ENCODE measurements around the gene ADAMTS19.
A peak's percentile ranks its signal among the peaks of the same experiment; 100 is the strongest.

ADAMTS19 gene

DNA sequence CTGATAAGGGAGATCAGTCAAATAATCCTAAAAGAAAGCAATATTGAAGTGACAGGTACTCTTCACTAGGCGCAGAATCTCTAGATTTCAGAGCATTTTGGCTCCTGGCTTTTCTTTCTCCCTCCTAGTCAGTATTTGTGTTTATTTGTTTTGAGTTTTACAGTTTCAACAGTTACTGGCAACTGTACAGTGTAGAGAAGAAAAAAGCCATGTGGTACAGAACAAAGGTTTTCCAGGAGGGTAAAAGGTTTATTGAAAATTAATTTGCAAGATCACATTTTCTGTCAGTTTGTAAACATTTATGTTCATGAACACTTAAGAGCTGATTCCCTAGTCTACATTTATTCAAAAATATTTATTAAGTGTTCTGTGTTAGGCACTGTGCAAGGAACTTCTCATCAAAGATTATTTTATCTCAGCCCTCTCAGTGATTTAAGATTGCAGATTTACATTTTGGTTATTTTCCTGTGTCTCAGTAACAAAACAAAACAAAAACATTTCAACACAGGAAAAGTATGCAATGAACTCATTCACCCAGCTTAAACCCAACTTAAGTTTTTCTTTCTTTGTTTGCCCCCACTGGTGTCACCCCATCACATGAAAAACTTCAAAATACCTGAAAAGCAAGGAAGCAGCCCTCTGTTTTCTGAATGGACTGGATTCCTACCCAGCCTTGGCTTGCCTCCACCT is 300.7 kb downstream of the ADAMTS19 start:
- TF ChIP-seq, protein P1, sequence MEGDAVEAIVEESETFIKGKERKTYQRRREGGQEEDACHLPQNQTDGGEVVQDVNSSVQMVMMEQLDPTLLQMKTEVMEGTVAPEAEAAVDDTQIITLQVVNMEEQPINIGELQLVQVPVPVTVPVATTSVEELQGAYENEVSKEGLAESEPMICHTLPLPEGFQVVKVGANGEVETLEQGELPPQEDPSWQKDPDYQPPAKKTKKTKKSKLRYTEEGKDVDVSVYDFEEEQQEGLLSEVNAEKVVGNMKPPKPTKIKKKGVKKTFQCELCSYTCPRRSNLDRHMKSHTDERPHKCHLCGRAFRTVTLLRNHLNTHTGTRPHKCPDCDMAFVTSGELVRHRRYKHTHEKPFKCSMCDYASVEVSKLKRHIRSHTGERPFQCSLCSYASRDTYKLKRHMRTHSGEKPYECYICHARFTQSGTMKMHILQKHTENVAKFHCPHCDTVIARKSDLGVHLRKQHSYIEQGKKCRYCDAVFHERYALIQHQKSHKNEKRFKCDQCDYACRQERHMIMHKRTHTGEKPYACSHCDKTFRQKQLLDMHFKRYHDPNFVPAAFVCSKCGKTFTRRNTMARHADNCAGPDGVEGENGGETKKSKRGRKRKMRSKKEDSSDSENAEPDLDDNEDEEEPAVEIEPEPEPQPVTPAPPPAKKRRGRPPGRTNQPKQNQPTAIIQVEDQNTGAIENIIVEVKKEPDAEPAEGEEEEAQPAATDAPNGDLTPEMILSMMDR (IDR thresholded peaks at IDR 0.05; ENCODE audit: borderline replicate concordance, insufficient read depth, low read depth, low read length), result no peak
- no peak overlapping the region for H3K4me3 ChIP-seq (ENCODE audit: low read depth, low read length)

DNA sequence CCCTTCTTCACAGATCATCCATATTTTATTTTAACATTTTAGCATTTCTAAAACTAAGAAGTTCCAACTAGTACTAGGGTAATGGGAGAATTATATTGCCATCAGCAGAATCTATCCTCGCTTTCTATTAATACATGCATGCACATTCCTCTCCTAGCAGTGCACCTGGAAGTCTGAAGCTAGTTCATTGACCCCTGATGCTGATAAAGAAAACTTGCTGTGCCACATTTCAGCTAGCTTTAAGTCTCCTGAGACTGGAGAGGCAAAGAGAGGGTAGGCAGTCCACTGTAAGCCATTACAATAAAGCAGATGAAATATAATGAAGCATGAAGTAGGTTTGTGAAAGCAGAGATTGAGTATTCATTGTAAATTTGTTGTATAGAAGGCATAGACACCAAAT is 303.6 kb downstream of the ADAMTS19 start:
- TF ChIP-seq, protein P1 (IDR thresholded peaks at IDR 0.05; ENCODE audit: borderline replicate concordance, insufficient read depth, low read depth, low read length), result no peak
- H3K4me3 ChIP-seq (ENCODE audit: low read depth, low read length), result no peak overlapping the region

DNA sequence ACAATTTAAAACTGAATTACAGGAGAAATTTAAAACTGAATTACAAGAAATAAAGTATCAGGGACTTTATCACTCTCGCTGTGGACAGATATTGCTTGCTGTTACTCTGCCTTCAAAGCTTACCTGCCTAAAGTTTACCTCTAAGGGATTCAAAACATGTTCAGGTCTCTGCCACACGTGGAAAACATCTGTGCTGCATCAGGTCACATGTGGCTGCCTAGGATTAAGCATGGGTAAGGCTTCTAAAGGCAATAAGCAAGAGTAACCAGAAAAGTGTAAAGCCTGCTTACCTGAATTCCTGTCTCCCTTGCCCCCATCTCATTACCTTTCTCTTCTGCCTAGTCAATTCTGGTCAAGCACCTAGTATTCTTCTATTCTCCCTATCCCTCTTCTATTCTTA is 306.7 kb downstream of the ADAMTS19 start:
- H3K4me3 ChIP-seq (ENCODE audit: low read depth, low read length), result no peak overlapping the region
- TF ChIP-seq, protein P1 (IDR thresholded peaks at IDR 0.05; ENCODE audit: borderline replicate concordance, insufficient read depth, low read depth, low read length), result no peak

DNA sequence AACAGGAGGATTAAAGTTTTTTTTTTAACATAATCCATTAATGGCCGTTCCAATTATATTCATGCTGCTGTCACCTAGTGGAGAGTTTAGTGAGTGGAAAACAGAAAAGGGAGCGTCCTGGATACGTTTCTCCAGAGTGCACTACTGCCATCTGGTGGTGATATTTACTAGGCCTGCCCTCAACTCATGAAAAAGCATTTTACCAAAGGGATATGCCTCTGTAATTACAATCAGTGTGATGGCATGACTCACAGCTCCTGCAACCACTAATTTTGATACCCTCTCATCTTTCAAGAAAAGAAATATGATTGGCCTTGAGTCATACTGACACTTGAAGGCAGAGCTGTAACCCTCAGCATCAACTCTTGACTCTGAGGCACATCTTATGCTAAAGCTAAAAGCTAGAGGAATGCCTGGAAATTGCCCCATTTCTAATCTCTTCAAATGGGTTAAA is 307.9 kb downstream of the ADAMTS19 start:
- no peak overlapping the region for H3K4me3 ChIP-seq (ENCODE audit: low read depth, low read length)

DNA sequence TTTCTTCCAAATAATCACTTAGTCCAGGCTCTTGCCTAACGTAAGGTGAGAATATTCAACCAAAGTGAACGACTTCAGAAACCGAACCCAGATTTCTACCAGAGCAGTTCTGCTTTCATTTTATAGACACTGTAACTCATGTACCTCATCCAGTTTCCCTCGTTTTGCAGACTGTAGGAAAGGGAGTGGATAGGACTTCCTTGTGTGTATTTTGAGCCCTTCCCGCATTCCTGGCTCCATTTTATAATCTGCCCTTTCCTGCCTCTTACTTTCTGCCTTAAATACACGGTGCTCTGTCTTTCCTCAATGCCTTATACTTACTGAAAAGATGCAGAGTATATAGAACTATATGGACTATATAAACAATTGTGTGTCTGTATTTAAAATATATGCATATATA is 308.6 kb downstream of the ADAMTS19 start:
- H3K4me3 ChIP-seq (ENCODE audit: low read depth, low read length), result no peak overlapping the region
- TF ChIP-seq, protein P1 (IDR thresholded peaks at IDR 0.05; ENCODE audit: borderline replicate concordance, insufficient read depth, low read depth, low read length), result no peak

More for the DNA sequence above, 307.9 kb downstream of the ADAMTS19 start:
- TF ChIP-seq, protein P1 (IDR thresholded peaks at IDR 0.05; ENCODE audit: borderline replicate concordance, insufficient read depth, low read depth, low read length), result peak; percentile 78

DNA sequence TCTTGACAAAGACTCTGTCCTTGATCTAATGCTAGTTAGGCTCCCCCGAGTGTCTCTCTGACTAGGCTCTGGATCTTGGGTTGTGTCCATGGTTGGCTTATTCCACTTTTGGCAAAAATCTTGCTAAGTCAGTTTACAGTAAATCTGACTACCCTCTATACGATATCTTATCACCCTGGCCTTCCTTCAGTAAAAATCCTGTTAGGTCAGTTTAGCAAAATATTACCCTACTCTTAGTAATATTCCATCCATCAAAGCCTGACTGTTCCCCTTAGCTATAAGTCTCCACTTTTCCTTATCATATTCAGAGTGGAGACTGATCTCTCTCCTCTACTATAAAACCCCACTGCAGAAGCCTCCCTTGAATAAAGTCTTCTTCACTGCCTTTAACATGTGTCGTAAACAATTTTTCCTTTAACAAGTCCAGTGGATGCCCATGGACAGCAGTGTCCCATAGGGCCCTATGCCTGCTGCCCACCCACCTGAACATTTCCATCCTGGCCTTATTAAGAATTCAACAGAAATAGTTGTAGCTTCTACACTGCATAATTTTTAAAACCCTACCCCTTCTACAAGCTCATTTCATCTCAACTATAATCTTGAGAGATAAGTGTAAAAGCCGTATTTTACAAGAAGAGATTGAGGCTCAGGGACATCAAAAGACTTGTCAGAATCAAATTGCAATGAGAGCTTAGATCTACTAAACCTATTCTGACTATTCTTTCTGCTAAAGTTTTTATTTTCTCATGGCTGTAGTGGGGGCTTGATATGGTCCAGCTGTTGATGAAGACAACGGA is 310.1 kb downstream of the ADAMTS19 start:
- no peak overlapping the region for H3K4me3 ChIP-seq (ENCODE audit: low read depth, low read length)
- TF ChIP-seq, protein P1 (IDR thresholded peaks at IDR 0.05; ENCODE audit: borderline replicate concordance, insufficient read depth, low read depth, low read length), result no peak
